ENCODE data around the gene IGBP1.
A peak's percentile ranks its signal among the peaks of the same experiment; 100 is the strongest.
"Not testable (repeated sequence)": the region's sequence is repeated elsewhere in the genome, so short reads cannot be mapped to it uniquely, and the experiment has no call there.

Gene IGBP1

GRCh38 chrX:70168238-70169188, 35.3 kb downstream of the IGBP1 start:
- DNase-seq (ENCODE audit: low spot score): no peak

GRCh38 chrX:70169281-70169680, 36.0 kb downstream of the IGBP1 start:
- DNase-seq (ENCODE audit: low spot score): no peak

- no peak for DNase-seq (ENCODE audit: low spot score)
These were observed 38.4 kb downstream of the IGBP1 start for GRCh38 chrX:70171624-70172023.

GRCh38 chrX:70172221-70172620, 39.0 kb downstream of the IGBP1 start:
- DNase-seq (ENCODE audit: low spot score): no peak

GRCh38 chrX:70172964-70173363, 39.7 kb downstream of the IGBP1 start:
- no peak for DNase-seq (ENCODE audit: low spot score)

- no peak for DNase-seq (ENCODE audit: low spot score)
These were observed 41.5 kb downstream of the IGBP1 start for GRCh38 chrX:70174754-70175153.

GRCh38 chrX:70175338-70175737, 42.1 kb downstream of the IGBP1 start:
- no peak for DNase-seq (ENCODE audit: low spot score)

GRCh38 chrX:70176938-70177533, 43.8 kb downstream of the IGBP1 start, which contains the start of gene DGAT2L6:
Gene DGAT2L6, plus strand, starts transcription at chrX:70177483. Its CDS starts 100 bp downstream, at chrX:70177583.
- DNase-seq (ENCODE audit: low spot score): no peak

- no peak for DNase-seq (ENCODE audit: low spot score)
These were observed 49.8 kb downstream of the IGBP1 start for GRCh38 chrX:70183091-70183490.

GRCh38 chrX:70190225-70190624, 57.0 kb downstream of the IGBP1 start:
- DNase-seq (ENCODE audit: low spot score): no peak

GRCh38 chrX:70196961-70197720, 63.9 kb downstream of the IGBP1 start:
- DNase-seq (ENCODE audit: low spot score): peak; percentile 62

GRCh38 chrX:70201732-70202131, 68.5 kb downstream of the IGBP1 start:
- DNase-seq (ENCODE audit: low spot score): no peak

GRCh38 chrX:70208479-70208878, 75.2 kb downstream of the IGBP1 start:
- DNase-seq (ENCODE audit: low spot score): no peak

- not testable (repeated sequence) for DNase-seq (ENCODE audit: low spot score)
These were observed 76.3 kb downstream of the IGBP1 start for GRCh38 chrX:70209570-70209969.

Measured in CD4-positive, alpha-beta T cell treated with Interleukin-6 at 100 ng/mL for 8 hours (primary cell).